Mesenteric fat pad (tissue), 1 donor: ENCODE data around the gene SALL2. TPM values are rescaled to one million over a fixed set of nuclear protein-coding genes. Genes with fewer than 3 reads are reported as not detected.
"Not testable (repeated sequence)": the region's sequence is repeated elsewhere in the genome, so short reads cannot be mapped to it uniquely, and the experiment has no call there.

Source experiments
- DNase-seq: peaks from one replicate; pipeline ENCODE4 v3.0.0-alpha.2; 2020; ENCODE audit warnings: low spot score
- long read RNA-seq: library from polyadenylated mRNA; unstranded; transcript quantifications from one replicate; pipeline ENCODE4 v2.0.0, GENCODE V29; 2020
- total RNA-seq: library from RNA; stranded (reverse); fragmentation: NEBNext Ultra II Directional; extraction: Animal tissue kit (Norgen Biotek cat#: 25700); gene quantifications from one replicate; pipeline ENCODE4 v1.2.1, GENCODE V29; 2021
- donor health status: DM: yes; HTN: yes; CAD: no.

SALL2 gene
- 2.6 TPM for total RNA-seq
- long read RNA-seq, partial matches to known transcripts = 0 of 1 reads
- long read RNA-seq, other reads (novel, unspliced or antisense) = 1 of 1 reads

DNA sequence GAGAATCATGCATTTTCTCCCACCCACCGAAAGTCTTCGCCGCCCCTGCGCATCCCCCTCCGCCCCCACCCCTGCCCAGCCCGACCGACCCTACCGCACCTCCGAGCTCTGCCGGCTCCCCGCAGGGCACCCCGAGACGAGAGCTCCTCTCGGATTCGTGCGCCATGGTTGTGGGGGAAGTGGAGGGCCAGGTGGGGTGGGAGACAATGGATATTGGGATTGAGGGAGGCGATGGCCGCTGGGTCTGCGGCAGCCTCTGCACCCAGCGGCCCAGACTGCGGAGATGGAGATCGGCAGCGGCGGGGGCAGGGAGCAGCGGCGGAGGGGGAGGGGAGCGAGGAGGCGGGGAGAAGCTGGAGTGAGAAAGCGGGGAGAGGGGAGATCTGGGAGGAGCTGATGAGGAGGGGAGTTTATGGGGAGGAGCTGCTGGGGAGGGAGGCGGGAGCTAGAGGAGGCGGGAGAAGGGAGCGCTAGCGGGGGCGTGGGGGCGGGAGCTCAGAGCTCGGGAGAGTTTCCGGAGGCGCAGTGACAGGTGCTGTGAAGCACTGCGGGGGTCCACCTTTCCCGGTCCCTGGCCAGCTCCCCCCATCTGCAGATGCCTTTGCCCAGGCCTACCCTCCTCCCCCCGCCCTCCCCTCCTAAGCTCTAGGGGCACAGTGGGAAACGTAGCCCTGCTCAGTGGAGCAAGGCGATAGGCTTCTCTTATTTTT lies at the start of gene SALL2:
Gene SALL2 (minus strand): TSS at position 385 of the 710 bp plus-strand sequence. CDS start 219 bp downstream, at position 166.
- no peak for DNase-seq

DNA sequence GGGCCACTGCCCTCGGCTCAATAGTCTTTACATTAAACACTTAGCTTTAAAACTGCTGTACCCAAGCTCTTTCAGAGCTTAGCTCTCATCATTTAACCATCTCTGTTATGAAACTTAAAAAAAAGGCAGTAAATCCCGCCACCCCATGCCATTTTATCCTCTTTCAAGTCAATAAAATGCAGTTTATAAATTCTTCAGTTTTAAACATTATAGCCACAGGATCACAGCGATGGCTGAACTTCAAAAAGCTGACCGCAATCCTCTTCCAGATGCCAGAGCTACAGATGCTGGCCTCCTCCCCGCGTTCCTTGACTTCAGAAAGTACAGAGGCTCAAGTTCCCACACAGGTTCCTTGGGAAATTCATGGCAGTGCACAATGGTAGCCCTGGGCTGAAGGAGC lies 49.5 kb upstream of the SALL2 start:
- DNase-seq = no peak

DNA sequence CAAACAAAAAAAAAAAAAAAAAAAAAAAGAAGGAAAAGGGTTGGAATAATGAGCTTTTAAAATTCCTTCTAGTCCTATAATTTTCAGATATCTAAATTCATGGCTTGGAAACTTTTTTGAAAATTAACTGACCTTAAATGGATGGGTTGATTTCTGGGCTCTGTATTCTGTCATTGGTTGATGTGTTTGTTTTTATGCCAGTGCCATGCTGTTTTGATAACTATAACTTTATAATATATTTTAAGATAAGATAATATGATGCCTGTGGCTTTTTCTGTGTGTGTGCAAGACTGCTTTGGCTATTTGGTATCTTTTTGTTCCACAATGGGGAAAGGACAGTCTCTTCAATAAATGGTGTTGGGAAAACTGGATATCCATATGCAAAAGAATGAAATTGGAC lies 46.5 kb upstream of the SALL2 start:
- DNase-seq = no peak

DNA sequence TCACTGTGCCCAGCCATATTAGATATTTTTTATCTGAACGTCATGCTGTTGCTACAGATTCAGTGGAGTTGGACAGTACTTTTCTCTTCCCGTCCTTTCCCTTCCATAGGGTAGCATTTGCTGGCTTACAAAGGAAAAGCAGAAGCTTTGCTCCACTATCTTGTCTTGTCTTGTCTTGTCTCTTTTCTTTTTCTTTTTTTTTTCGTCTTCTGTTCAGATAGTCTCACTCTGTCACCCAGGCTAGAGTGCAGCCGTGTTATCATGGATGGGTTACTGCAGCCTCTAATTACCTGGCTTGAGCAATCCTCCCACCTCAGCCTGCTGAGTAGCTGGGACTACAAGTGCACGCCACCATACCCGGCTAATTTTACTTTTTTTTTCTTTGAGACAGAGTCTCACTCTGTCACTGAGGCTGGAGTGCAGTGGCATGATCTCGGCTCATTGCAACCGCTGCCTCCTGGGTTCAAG lies 32.6 kb upstream of the SALL2 start:
- no peak for DNase-seq

DNA sequence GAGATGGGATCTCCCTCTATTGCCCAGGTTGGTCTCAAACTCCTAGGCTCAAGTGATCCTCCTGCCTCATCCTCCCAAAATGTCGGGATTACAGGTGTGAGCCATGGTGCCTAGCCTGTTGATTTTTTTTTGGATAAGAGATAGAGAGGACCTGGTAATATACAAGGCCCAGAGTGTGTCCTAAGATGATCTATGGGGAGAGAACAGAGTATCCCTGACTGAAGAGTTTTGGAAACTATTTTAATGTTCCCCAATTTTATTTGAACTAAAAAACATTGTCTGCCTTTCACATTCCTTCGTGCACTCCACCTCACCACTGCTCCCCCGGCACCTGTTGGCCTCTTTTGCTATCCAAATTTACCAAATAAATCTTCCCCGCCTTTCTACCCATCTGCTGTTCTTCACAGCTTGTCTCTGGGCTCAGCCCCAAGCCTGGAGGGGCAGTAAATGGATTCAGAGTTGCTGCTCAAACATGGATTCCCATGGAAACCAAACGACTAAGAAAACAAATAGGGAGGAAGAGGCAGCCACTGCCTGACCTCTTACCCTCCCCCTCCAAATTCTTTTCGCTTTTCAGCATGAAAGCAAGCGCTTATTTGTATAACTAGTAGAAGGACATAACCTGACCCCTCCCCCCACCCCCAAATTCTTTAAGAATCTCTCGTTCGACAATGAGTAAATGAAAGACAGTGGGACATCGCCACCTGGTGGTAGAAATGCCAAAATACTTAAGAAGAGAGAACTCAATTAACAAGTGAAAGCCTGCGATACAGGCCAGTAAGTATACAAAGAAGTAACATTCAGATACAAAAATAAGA lies 31.1 kb upstream of the SALL2 start:
- peak; percentile 87 for DNase-seq

DNA sequence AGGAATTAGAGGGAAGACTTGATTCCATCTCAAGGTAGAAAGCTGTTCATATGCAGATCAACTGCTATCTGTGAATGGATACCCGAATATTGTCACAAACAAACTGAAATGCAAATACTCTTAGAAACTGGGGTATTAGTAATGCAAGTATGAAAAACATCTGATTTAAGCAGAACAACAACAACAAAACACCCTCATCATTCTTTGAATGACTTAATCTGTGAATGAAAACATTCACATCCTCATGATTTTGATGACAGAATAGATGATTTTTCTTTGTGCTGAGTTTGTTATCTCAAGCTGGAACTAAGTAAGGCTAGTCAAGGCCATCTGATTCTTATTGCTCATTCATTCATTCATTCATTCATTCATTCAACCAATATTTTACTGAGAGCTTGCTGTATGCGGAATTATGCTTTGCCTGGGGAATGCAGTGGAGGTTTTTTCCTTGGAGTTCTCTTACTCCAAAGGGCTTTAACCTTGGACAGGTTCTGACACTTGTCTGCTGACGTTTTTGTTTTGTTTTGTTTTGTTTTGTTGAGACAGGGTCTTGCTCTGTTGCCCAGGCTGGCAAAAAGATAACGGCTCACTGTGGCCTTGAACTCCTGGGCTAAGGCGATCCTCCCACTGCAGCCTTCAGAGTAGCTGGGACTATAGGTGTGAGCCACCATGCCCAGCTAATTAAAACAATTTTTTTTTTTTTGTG lies 30.4 kb upstream of the SALL2 start:
- DNase-seq = peak; percentile 22

DNA sequence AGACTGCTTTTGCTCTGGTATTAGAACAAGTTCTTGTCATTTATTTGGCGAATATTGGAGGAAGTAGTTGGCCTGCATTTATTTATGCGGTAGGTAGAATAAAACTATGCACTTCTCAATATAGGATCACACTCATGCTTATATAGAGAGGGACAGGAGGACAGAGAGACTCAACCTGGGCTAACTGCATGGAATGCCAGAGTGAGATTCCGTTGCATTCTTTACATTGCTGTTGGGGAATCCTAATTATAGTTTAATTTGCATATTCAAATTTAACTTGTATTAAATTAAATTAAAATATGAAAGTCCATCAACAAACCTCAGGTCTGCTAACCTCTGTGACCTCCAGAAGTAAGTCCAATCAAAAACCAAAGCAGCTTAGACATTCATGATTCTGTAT lies 27.1 kb upstream of the SALL2 start:
- no peak for DNase-seq

GRCh38 chr14:21544588-21544987 lies 18.4 kb upstream of the SALL2 start:
- DNase-seq = not testable (repeated sequence)

DNA sequence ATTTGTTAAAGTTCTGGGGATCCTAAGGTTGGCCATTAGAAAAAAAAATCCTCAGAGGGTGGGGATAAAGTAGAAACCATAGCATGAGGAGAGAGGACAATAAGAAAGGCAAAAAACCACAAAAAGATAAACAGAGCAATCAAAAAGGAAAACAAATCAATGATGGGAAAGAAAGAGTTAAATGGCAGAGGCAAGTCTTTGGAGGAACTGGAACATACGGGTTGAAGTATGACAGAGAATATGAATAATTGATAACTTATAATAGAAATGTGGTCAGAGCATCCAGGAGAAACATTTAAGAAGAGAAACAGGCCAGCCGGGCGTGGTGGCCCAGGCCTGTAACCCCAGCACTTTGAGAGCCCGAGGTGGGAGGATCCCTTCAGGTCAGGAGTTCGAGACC lies 17.8 kb upstream of the SALL2 start:
- DNase-seq = no peak

GRCh38 chr14:21543521-21543960 lies 17.4 kb upstream of the SALL2 start:
- no peak for DNase-seq

DNA sequence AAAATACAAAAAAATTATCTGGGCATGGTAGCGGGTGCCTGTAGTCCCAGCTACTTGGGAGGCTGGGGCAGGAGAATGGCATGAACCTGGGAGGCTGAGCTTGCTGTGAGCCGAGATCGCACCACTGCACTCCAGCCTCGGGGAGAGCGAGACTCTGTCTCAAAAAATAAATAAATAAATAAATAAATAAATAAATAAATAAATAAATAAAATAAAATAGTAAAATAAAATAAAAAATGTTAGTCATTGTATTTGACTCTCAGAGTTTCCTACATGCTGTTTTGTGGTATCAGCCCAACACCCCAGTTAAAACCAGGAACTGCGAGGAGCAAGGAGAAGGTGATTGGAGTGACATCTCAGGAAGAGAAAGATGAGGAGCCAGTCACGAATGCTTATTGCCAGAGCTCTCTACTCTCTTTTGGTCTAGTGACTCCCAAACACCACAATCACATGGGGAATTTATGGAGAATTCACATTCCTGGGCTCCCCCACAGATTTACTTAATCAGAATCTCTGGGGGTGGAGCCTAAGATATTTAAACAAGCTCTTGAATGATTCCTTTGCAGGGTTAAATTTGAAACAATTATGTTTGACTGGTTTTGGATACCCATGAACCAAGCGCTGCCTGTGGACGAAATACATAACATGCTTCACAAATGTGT lies 15.4 kb upstream of the SALL2 start:
- no peak for DNase-seq

DNA sequence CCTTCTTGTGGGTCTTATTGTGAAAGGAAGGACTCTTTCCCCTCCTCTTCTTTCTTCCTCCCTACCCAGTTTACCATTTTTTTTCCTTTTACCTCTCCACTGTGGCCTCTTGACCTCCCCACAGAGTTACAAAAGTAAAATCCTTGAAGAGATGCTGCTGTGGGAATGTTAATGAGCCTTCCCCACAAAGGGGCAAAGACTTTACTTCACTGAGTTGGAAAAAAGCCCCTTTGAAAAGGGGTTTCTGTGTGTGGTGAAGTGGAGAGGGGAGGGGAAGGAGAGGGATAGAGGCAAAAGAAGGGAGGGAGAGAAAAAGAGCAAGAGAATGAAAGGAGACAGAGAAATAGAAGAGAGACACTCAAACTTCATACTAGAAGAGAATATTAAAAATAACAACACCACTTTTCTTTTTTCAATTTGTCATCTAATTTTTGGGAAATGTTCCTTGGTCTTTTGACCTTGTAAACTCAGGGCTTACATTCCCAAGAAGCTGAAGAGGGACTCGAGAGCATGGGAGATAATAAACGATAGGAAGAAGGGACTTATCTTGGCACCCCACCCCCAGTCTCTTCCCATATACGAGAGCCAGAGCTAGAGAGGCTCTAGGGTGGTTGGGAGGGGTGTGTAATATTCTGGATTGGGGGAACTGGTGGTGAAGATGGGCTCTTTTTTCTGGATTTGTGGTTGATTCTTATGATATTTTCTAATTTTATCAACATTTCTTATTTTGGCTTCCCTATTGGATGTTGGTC lies 13.2 kb upstream of the SALL2 start:
- no peak for DNase-seq

GRCh38 chr14:21537090-21537424 lies 10.9 kb upstream of the SALL2 start:
- DNase-seq = no peak

DNA sequence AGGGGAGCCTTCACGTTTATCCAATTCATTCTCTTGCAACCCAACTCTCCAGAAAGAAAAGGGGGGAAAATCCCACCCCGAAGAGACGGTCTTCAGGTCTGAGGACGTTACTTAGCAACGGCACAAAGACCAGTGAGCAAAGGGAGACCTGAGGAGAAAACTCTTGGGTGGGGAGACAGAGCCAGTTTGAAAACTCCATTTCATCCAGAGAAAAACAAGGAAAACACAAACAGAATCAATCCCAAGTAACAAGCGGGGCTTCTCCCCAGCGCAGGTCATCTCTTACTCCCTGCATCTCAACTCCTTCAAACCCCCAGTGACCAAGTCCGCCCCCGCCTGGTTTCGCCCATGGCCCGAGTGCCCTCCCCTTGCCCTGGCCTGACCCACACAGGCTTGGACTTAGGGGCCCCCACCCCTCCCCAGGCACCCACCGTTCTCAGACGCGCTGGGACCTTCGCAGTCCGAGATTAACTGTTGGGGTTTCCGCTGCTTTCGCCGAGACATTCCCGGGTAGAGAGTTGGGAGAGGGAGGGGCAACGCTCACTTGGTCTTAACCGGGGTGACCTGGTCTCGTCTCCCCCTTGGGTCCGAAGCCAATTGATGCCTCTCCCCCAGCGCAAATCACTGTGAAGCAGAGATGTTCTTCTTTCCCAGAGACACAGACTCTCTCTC lies 10.4 kb upstream of the SALL2 start:
- no peak for DNase-seq

- DNase-seq = no peak
Measured at GRCh38 chr14:21535545-21536417, 9.6 kb upstream of the SALL2 start.

DNA sequence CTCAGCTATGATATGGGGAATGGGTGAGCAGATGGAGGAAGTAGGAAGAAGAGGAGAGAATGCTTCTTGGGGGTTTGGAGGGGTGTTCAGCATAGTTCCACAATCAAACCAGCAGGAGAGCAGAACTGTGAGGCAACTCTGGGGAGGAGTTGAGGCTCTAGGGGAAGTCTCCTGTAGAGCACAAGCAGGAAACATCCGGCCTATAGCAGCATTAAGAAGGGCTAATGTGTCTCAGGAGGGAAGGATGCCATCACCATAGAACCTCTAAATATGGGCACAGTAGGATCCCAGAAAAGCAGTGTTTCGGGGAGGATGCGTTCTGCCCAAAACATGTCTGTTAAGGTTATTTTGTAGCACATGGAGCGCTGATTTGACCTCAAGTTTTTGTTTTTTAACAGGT lies 8.4 kb upstream of the SALL2 start:
- DNase-seq = no peak

DNA sequence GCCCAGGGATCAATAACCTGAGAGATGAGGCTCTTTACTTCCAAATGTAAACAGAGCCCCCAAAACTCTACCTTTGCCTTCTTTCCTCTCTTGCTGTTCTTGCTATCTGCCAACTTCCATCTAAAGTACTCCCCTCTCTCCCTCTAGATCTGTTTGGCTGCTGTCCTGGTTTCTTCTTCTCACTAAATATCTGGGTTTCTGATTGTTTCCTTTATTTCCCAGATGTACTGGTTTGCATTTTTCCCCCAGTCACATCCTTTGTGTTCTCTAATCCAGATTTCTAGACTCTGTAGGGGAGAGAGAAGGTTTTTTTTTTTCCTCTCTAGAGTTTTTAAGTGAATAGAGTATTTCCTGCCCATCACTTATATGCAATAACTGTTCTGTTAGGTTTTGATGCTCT lies 7.1 kb upstream of the SALL2 start:
- no peak for DNase-seq

- DNase-seq = no peak
Measured at GRCh38 chr14:21529515-21529914, 3.4 kb upstream of the SALL2 start.
